GM12878 (cell line): ENCODE data around the gene RPS5. TPM values are rescaled to one million over a fixed set of nuclear protein-coding genes. Genes with fewer than 3 reads are reported as not detected.

ENCODE experiments used
- ASH2L ChIP-seq: fragments of 300-600, 200-600 bp; sonication (generic); IDR thresholded peaks from 2 replicates; pipeline ENCODE4 v1.6.1; 2017; ENCODE audit warnings: low read depth, mild to moderate bottlenecking, borderline replicate concordance
- BHLHE40 ChIP-seq, 2 experiments: fragments of 450-650 bp in 1 of 2; IDR thresholded peaks; 2 replicates each; pipeline ENCODE4 v1.6.1; 2011 to 2017; ENCODE audit warnings: low read depth in 2 of 2, borderline replicate concordance in 1 of 2, improper control_type of control experiment in 1 of 2, low read length in 1 of 2, mild to moderate bottlenecking in 1 of 2
- CHD1 ChIP-seq: IDR thresholded peaks from 2 replicates; pipeline ENCODE4 v1.6.1; 2012; ENCODE audit warnings: low read depth, low read length, improper control_type of control experiment
- EGR1 ChIP-seq, 2 experiments: IDR thresholded peaks; 1 replicate in 1 of 2; 2 replicates in 1 of 2; pipeline ENCODE4 v1.6.1; 2011 to 2012; ENCODE audit warnings: low read depth in 2 of 2, low read length in 2 of 2, borderline replicate concordance in 1 of 2, mild to moderate bottlenecking in 1 of 2, moderate library complexity in 1 of 2
- EZH2 ChIP-seq: IDR thresholded peaks from 2 replicates; pipeline ENCODE4 v1.6.1; 2012; ENCODE audit warnings: low read depth, mild to moderate bottlenecking, control low read depth, inconsistent platforms, low read length, borderline replicate concordance; ENCODE audit not compliant: control insufficient read depth
- MEF2B ChIP-seq: fragments of 450-650 bp; IDR thresholded peaks from 2 replicates; pipeline ENCODE4 v1.6.1; 2018; ENCODE audit warnings: mild to moderate bottlenecking, moderate library complexity; ENCODE audit not compliant: partially characterized antibody, poor library complexity, severe bottlenecking
- NRF1 ChIP-seq: conservative IDR thresholded peaks from 2 replicates; pipeline ENCODE4 v1.6.1; 2011; ENCODE audit warnings: mild to moderate bottlenecking, low read depth, low read length, improper control_type of control experiment
- RUNX3 ChIP-seq: IDR thresholded peaks from 2 replicates; pipeline ENCODE4 v1.6.1; 2012; ENCODE audit warnings: low read length, inconsistent platforms
- SMAD5 ChIP-seq: IDR thresholded peaks from 2 replicates; pipeline ENCODE4 v1.6.1; 2016; ENCODE audit warnings: antibody characterized with exemption, low read depth
- STAT1 ChIP-seq: fragments of 450-650 bp; conservative IDR thresholded peaks from 2 replicates; pipeline ENCODE4 v1.6.1; 2014; ENCODE audit warnings: antibody characterized with exemption, mild to moderate bottlenecking
- TARDBP ChIP-seq: IDR thresholded peaks from 2 replicates; pipeline ENCODE4 v1.6.1; 2016; ENCODE audit warnings: borderline replicate concordance
- ZNF217 ChIP-seq: fragments of 450-650 bp; IDR thresholded peaks from 2 replicates; pipeline ENCODE4 v1.6.1; 2017; ENCODE audit warnings: antibody characterized with exemption, mild to moderate bottlenecking
- ZNF24 ChIP-seq: fragments of 450-650 bp; IDR thresholded peaks from 2 replicates; pipeline ENCODE4 v1.6.1; 2017; ENCODE audit warnings: antibody characterized with exemption, mild to moderate bottlenecking
- polyA plus RNA-seq, 11 experiments: library from polyadenylated mRNA; depleted of rRNA in 4 of 11; unstranded in 6 of 11; stranded (reverse) in 5 of 11; fragments of >200 nt; fragmentation: Nextera tagmentation in 4 of 11; fragmentation: Illumina TruSeq in 1 of 11; extraction: Ambion mirVana in 4 of 11; extraction: Trizol in 1 of 11; gene quantifications; 1 replicate in 1 of 11; 2 replicates in 10 of 11; pipeline versions ENCODE4 v1.2.1 to v1.2.3, GENCODE V29; 2011 to 2016; ENCODE audit warnings: inconsistent platforms in 2 of 11, missing spikeins in 2 of 11, low read depth in 1 of 11
- total RNA-seq, 4 experiments: library from RNA; depleted of rRNA in 3 of 4; stranded (reverse); fragments of >200 nt in 3 of 4; fragmentation: Illumina TruSeq in 1 of 4; extraction: Trizol in 1 of 4; gene quantifications; 2 replicates each; pipeline versions ENCODE4 v1.2.1 to v1.2.3, GENCODE V29; 2013 to 2021
- TF ChIP-seq, protein P1 (sequence below): IDR thresholded peaks from 2 replicates; pipeline ENCODE4 v1.6.1; 2012; ENCODE audit warnings: improper control_type of control experiment, low read depth, low read length; ENCODE audit not compliant: insufficient replicate concordance
- TF ChIP-seq, protein P2 (sequence below): fragments of 450-650 bp; IDR thresholded peaks from 2 replicates; pipeline ENCODE4 v1.6.1; 2017; ENCODE audit warnings: mild to moderate bottlenecking, moderate library complexity
- TF ChIP-seq, protein P3 (sequence below): fragments of 150-350 bp; IDR thresholded peaks from 2 replicates; pipeline ENCODE4 v1.6.1; 2016; ENCODE audit warnings: low read depth, low read length

The RPS5 gene
- total and polyA plus RNA-seq, 10 of the 15 experiments (the other 5 are each of a cell fraction or from before 2014, with no cell fraction given): 1,284 to 3,652 (median 1,922) TPM

DNA sequence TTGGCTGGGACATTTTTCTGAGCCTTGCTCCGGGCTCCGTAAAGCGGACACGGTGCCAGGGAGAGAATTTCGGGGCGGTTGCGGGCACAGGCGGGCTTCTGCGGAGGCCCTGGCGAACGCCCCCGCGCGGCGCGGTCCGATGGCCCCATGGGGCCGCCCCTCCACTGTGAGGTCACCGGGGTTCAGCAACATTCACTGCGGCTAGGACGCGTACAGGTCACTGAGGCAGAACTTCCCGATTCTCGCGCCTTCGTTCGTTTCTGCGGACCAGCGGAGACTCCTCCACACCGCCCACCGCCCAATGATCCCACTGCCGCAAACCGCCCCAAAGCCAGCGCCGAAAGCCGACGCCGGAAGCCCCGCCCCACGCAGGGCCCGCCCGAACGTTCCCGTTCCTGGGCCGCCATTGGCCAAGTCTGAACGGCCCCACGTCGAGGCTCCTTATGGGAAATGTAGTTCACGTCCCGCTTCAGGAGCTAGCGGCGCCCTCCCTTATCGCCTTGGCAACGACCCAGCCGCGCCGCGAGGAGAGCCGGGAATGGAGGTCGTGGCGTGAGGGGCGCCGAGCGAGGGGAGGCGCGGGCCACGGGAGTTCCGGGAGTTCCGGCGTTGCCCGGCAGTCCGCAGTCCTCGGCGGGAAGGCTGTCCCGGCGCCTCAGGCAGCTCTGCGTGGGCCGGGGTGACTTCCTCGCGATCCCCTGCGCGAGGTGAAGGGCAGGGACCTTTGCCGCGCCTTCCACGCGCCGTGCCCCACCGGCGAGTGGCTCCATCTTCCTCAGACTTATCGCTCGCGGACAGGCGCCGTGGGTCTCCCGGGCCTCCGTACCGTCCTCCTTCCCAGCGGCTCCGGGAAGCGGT, 21.3 kb downstream of the RPS5 start, which contains the start of gene ZNF584 (continued):
- TF ChIP-seq STAT1 (no peak), EGR1 (IDR thresholded peaks at IDR 0.05; ENCODE audit: borderline replicate concordance in 1 of 2, low read depth in 2 of 2, low read length in 2 of 2) (peak; percentile 47 to 97), MEF2B (peak; percentile 89), NRF1 (no peak), CHD1 (no peak), ZNF24 (no peak), TARDBP (no peak; the same call in 1 of the 2 replicates), BHLHE40 (IDR thresholded peaks at IDR 0.05; ENCODE audit: borderline replicate concordance in 1 of 2, low read depth in 2 of 2, low read length in 1 of 2) (peak in 1 of 2 experiments; percentile 27; a peak in 1 of 4 replicates), EZH2 (no peak), RUNX3 (peak; percentile 71), ZNF217 (no peak), ASH2L (no peak), SMAD5 (no peak)
- TF ChIP-seq, protein P1, sequence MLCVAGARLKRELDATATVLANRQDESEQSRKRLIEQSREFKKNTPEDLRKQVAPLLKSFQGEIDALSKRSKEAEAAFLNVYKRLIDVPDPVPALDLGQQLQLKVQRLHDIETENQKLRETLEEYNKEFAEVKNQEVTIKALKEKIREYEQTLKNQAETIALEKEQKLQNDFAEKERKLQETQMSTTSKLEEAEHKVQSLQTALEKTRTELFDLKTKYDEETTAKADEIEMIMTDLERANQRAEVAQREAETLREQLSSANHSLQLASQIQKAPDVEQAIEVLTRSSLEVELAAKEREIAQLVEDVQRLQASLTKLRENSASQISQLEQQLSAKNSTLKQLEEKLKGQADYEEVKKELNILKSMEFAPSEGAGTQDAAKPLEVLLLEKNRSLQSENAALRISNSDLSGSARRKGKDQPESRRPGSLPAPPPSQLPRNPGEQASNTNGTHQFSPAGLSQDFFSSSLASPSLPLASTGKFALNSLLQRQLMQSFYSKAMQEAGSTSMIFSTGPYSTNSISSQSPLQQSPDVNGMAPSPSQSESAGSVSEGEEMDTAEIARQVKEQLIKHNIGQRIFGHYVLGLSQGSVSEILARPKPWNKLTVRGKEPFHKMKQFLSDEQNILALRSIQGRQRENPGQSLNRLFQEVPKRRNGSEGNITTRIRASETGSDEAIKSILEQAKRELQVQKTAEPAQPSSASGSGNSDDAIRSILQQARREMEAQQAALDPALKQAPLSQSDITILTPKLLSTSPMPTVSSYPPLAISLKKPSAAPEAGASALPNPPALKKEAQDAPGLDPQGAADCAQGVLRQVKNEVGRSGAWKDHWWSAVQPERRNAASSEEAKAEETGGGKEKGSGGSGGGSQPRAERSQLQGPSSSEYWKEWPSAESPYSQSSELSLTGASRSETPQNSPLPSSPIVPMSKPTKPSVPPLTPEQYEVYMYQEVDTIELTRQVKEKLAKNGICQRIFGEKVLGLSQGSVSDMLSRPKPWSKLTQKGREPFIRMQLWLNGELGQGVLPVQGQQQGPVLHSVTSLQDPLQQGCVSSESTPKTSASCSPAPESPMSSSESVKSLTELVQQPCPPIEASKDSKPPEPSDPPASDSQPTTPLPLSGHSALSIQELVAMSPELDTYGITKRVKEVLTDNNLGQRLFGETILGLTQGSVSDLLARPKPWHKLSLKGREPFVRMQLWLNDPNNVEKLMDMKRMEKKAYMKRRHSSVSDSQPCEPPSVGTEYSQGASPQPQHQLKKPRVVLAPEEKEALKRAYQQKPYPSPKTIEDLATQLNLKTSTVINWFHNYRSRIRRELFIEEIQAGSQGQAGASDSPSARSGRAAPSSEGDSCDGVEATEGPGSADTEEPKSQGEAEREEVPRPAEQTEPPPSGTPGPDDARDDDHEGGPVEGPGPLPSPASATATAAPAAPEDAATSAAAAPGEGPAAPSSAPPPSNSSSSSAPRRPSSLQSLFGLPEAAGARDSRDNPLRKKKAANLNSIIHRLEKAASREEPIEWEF: no peak
- TF ChIP-seq, protein P2, sequence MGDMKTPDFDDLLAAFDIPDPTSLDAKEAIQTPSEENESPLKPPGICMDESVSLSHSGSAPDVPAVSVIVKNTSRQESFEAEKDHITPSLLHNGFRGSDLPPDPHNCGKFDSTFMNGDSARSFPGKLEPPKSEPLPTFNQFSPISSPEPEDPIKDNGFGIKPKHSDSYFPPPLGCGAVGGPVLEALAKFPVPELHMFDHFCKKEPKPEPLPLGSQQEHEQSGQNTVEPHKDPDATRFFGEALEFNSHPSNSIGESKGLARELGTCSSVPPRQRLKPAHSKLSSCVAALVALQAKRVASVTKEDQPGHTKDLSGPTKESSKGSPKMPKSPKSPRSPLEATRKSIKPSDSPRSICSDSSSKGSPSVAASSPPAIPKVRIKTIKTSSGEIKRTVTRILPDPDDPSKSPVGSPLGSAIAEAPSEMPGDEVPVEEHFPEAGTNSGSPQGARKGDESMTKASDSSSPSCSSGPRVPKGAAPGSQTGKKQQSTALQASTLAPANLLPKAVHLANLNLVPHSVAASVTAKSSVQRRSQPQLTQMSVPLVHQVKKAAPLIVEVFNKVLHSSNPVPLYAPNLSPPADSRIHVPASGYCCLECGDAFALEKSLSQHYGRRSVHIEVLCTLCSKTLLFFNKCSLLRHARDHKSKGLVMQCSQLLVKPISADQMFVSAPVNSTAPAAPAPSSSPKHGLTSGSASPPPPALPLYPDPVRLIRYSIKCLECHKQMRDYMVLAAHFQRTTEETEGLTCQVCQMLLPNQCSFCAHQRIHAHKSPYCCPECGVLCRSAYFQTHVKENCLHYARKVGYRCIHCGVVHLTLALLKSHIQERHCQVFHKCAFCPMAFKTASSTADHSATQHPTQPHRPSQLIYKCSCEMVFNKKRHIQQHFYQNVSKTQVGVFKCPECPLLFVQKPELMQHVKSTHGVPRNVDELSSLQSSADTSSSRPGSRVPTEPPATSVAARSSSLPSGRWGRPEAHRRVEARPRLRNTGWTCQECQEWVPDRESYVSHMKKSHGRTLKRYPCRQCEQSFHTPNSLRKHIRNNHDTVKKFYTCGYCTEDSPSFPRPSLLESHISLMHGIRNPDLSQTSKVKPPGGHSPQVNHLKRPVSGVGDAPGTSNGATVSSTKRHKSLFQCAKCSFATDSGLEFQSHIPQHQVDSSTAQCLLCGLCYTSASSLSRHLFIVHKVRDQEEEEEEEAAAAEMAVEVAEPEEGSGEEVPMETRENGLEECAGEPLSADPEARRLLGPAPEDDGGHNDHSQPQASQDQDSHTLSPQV: no peak
- TF ChIP-seq, protein P3, sequence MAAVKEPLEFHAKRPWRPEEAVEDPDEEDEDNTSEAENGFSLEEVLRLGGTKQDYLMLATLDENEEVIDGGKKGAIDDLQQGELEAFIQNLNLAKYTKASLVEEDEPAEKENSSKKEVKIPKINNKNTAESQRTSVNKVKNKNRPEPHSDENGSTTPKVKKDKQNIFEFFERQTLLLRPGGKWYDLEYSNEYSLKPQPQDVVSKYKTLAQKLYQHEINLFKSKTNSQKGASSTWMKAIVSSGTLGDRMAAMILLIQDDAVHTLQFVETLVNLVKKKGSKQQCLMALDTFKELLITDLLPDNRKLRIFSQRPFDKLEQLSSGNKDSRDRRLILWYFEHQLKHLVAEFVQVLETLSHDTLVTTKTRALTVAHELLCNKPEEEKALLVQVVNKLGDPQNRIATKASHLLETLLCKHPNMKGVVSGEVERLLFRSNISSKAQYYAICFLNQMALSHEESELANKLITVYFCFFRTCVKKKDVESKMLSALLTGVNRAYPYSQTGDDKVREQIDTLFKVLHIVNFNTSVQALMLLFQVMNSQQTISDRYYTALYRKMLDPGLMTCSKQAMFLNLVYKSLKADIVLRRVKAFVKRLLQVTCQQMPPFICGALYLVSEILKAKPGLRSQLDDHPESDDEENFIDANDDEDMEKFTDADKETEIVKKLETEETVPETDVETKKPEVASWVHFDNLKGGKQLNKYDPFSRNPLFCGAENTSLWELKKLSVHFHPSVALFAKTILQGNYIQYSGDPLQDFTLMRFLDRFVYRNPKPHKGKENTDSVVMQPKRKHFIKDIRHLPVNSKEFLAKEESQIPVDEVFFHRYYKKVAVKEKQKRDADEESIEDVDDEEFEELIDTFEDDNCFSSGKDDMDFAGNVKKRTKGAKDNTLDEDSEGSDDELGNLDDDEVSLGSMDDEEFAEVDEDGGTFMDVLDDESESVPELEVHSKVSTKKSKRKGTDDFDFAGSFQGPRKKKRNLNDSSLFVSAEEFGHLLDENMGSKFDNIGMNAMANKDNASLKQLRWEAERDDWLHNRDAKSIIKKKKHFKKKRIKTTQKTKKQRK: no peak; the same call in 1 of the 2 replicates
